HG03432 (cell line): Measurements from ENCODE around the gene CCDC28A.
A peak's percentile ranks its signal among the peaks of the same experiment; 100 is the strongest.
"Not testable (repeated sequence)": the region's sequence is repeated elsewhere in the genome, so short reads cannot be mapped to it uniquely, and the experiment has no call there.

Source experiments
- ATAC-seq: cut with Tn5 transposase; IDR thresholded peaks from one replicate; pipeline ENCODE4 v1.9.1; 2021; ENCODE audit warnings: mild to moderate bottlenecking, moderate library complexity; ENCODE audit not compliant: unreplicated experiment

Gene CCDC28A

GRCh38 chr6:138773177-138774091 lies at the start of gene CCDC28A:
Gene CCDC28A (plus strand): TSS chr6:138773769. CDS start chr6:138776121, 2,352 bp downstream.
- peak; percentile 92 for ATAC-seq

- ATAC-seq = no peak
Measured at GRCh38 chr6:138724015-138724414, 49.6 kb upstream of the CCDC28A start.

- ATAC-seq = no peak
Measured at GRCh38 chr6:138726066-138726756, 47.4 kb upstream of the CCDC28A start.

- no peak for ATAC-seq
Measured at GRCh38 chr6:138726757-138727097, 46.8 kb upstream of the CCDC28A start.

- ATAC-seq = no peak
Measured at GRCh38 chr6:138727182-138727581, 46.4 kb upstream of the CCDC28A start.

GRCh38 chr6:138728662-138729061 lies 44.9 kb upstream of the CCDC28A start:
- ATAC-seq = no peak

- not testable (repeated sequence) for ATAC-seq
Measured at GRCh38 chr6:138730037-138730436, 43.5 kb upstream of the CCDC28A start.

- ATAC-seq = no peak
Measured at GRCh38 chr6:138734585-138734984, 39.0 kb upstream of the CCDC28A start.

- no peak for ATAC-seq
Measured at GRCh38 chr6:138736640-138737039, 36.9 kb upstream of the CCDC28A start.

GRCh38 chr6:138752017-138752416 lies 21.6 kb upstream of the CCDC28A start:
- ATAC-seq = no peak

GRCh38 chr6:138757136-138757535 lies 16.4 kb upstream of the CCDC28A start:
- no peak for ATAC-seq

- ATAC-seq = no peak
Measured at GRCh38 chr6:138765896-138766655, 7.5 kb upstream of the CCDC28A start.

GRCh38 chr6:138769102-138769676 lies 4.4 kb upstream of the CCDC28A start:
- ATAC-seq = no peak

GRCh38 chr6:138772596-138773176 lies 883 bp upstream of the CCDC28A start:
- no peak for ATAC-seq

GRCh38 chr6:138774370-138774769 lies 801 bp downstream of the CCDC28A start:
- no peak for ATAC-seq

- ATAC-seq = no peak
Measured at GRCh38 chr6:138776659-138777058, 3.1 kb downstream of the CCDC28A start.

- ATAC-seq = no peak
Measured at GRCh38 chr6:138778331-138778730, 4.8 kb downstream of the CCDC28A start.

- ATAC-seq = no peak
Measured at GRCh38 chr6:138782243-138782642, 8.7 kb downstream of the CCDC28A start.

- ATAC-seq = no peak
Measured at GRCh38 chr6:138785079-138785478, 11.5 kb downstream of the CCDC28A start.

- no peak for ATAC-seq
Measured at GRCh38 chr6:138785980-138786379, 12.4 kb downstream of the CCDC28A start.

GRCh38 chr6:138787138-138787537 lies 13.6 kb downstream of the CCDC28A start:
- no peak for ATAC-seq
